H1 (cell line): Measurements from ENCODE around the gene NOC3L.

Experiments used
- ATF3 ChIP-seq: IDR thresholded peaks from 2 replicates; pipeline ENCODE4 v1.6.1; 2011; ENCODE audit warnings: low read depth, mild to moderate bottlenecking, low read length; ENCODE audit not compliant: insufficient read depth
- BRCA1 ChIP-seq: IDR thresholded peaks from 2 replicates; pipeline ENCODE4 v1.6.1; 2012; ENCODE audit warnings: low read depth, low read length, improper control_type of control experiment
- CEBPB ChIP-seq: IDR thresholded peaks from 2 replicates; pipeline ENCODE4 v1.6.1; 2012; ENCODE audit warnings: low read depth, low read length
- CHD2 ChIP-seq: IDR thresholded peaks from 2 replicates; pipeline ENCODE4 v1.6.1; 2012; ENCODE audit warnings: low read length, improper control_type of control experiment
- CTCF ChIP-seq, 3 experiments: IDR thresholded peaks; 1 replicate in 2 of 3; 2 replicates in 1 of 3; pipeline versions ENCODE4 v1.5.1 to v1.6.1; 2011; ENCODE audit warnings: low read length in 3 of 3, mild to moderate bottlenecking in 3 of 3, inconsistent platforms in 2 of 3, low read depth in 1 of 3, moderate library complexity in 1 of 3; ENCODE audit not compliant: insufficient read depth in 1 of 3; ENCODE audit errors: control extremely low read depth in 1 of 3
- E2F6 ChIP-seq: IDR thresholded peaks from 2 replicates; pipeline ENCODE4 v1.6.1; 2012; ENCODE audit warnings: inconsistent platforms
- EZH2 ChIP-seq: fragments of 200-600 bp; sonication (generic); IDR thresholded peaks from 2 replicates; pipeline ENCODE4 v1.7.1; 2012; ENCODE audit warnings: low read depth, mild to moderate bottlenecking, moderate library complexity, low read length, inconsistent platforms; ENCODE audit not compliant: severe bottlenecking
- GTF2F1 ChIP-seq: IDR thresholded peaks from 2 replicates; pipeline ENCODE4 v1.6.1; 2012; ENCODE audit warnings: low read depth, low read length, improper control_type of control experiment, borderline replicate concordance
- HDAC6 ChIP-seq: IDR thresholded peaks from one replicate; pipeline ENCODE4 v1.7.1; 2012; ENCODE audit warnings: low read depth, mild to moderate bottlenecking, inconsistent platforms, low read length, moderate library complexity
- NRF1 ChIP-seq: IDR thresholded peaks from 2 replicates; pipeline ENCODE4 v1.6.1; 2011; ENCODE audit warnings: mild to moderate bottlenecking, low read depth, low read length, improper control_type of control experiment
- POLR2A ChIP-seq, 2 experiments: IDR thresholded peaks; 1 replicate in 1 of 2; 2 replicates in 1 of 2; pipeline ENCODE4 v1.6.1; 2011; ENCODE audit warnings: low read depth in 2 of 2, low read length in 2 of 2, mild to moderate bottlenecking in 2 of 2; ENCODE audit errors: control extremely low read depth in 1 of 2
- POLR2AphosphoS5 ChIP-seq: IDR thresholded peaks from 2 replicates; pipeline ENCODE4 v1.6.1; 2011; ENCODE audit warnings: low read depth, low read length
- RAD21 ChIP-seq, 2 experiments: IDR thresholded peaks in 1 of 2; conservative IDR thresholded peaks in 1 of 2; 2 replicates each; pipeline ENCODE4 v1.6.1; 2011; ENCODE audit warnings: low read depth in 2 of 2, low read length in 2 of 2, improper control_type of control experiment in 1 of 2, inconsistent platforms in 1 of 2, mild to moderate bottlenecking in 1 of 2, moderate library complexity in 1 of 2
- SIX5 ChIP-seq: IDR thresholded peaks from 2 replicates; pipeline ENCODE4 v1.6.1; 2011; ENCODE audit warnings: mild to moderate bottlenecking, low read depth, low read length

GRCh38 chr10:94362360-94363250, at the start of gene NOC3L:
- TF ChIP-seq ATF3 (no peak), POLR2AphosphoS5 (peak; percentile 52; the same call in 1 of the 2 replicates), CTCF (IDR thresholded peaks at IDR 0.05; ENCODE audit: control extremely low read depth in 1 of 3, insufficient read depth in 1 of 3, low read depth in 1 of 3, low read length in 3 of 3) (peak; percentile 46 to 63 (median 51)), CHD2 (peak; percentile 95), RAD21 (IDR thresholded peaks at IDR 0.05 in 1 of 2, conservative IDR thresholded peaks at IDR 0.05 in 1 of 2; ENCODE audit: low read depth in 2 of 2, low read length in 2 of 2) (peak in 1 of 2 experiments; percentile 29; a peak in 2 of 4 replicates), HDAC6 (no peak), E2F6 (peak; percentile 100), EZH2 (no peak), BRCA1 (peak; percentile 82), CEBPB (no peak), NRF1 (no peak), POLR2A (IDR thresholded peaks at IDR 0.05; ENCODE audit: control extremely low read depth in 1 of 2, low read depth in 2 of 2, low read length in 2 of 2) (peak in 1 of 2 experiments; percentile 80; a peak in 2 of 3 replicates), SIX5 (no peak), GTF2F1 (no peak)
